Stimulated activated CD4-positive, alpha-beta T cell treated with anti-CD3 and anti-CD28 coated beads, Interleukin-12 subunit alpha, Interleukin-12 subunit beta, amount 100 ng/mL, for 24 hours (primary cell): ENCODE measurements around the gene CFD.
"Not testable (repeated sequence)": the region's sequence is repeated elsewhere in the genome, so short reads cannot be mapped to it uniquely, and the experiment has no call there.

Source experiments
- DNase-seq, 2 experiments: peaks; one replicate each; pipeline ENCODE4 v3.0.0-alpha.2; 2020; ENCODE audit warnings: low read depth in 2 of 2

The CFD gene

DNA sequence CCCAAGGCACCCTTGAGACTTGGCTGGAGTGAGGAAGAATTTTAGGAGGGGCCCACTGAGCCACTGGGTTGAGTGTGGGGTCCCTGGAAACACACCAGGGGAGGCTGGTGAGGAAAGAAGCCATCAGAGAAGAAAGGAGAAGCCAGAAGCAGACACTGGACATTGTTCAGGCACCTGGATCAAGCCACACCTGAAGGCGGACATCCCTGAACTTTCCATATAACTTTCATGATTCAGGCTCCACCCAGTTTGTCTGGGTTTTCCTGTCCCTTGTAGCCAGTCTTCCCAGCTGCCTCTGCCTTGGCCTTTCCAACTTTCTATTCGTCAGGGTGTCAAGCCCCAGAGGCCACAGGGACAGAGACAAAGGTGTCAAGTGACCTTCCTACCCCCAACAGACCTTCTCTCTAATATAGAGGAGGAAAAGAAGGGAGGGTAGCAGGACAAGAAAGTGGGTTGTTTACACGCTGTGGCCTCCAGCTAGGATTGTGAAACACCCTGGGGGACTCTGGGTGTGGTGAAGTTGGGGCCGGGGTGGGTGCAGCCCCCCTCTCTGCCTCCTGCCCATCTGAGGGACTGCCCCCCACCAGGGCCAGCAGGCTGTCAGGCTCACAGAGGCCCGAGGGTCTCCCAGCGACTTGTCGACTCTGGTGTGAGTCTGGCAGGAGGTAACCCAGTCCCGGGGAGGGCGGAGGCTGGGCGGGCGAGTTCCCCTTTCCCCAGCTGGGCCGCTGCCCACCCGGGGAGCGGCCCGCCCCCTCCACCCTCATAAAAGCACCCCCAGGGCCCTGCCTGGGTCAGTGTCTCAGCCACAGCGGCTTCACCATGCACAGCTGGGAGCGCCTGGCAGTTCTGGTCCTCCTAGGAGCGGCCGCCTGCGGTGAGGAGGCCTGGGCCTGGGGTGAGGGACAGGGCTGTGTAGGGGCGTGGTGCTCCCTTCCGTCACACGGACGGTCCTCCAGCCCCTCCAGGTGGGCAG, at the start of gene CFD:
Gene CFD (plus strand): TSS at position 797 of the 976 bp plus-strand sequence. CDS start 26 bp downstream, at position 823.
- DNase-seq: no peak

DNA sequence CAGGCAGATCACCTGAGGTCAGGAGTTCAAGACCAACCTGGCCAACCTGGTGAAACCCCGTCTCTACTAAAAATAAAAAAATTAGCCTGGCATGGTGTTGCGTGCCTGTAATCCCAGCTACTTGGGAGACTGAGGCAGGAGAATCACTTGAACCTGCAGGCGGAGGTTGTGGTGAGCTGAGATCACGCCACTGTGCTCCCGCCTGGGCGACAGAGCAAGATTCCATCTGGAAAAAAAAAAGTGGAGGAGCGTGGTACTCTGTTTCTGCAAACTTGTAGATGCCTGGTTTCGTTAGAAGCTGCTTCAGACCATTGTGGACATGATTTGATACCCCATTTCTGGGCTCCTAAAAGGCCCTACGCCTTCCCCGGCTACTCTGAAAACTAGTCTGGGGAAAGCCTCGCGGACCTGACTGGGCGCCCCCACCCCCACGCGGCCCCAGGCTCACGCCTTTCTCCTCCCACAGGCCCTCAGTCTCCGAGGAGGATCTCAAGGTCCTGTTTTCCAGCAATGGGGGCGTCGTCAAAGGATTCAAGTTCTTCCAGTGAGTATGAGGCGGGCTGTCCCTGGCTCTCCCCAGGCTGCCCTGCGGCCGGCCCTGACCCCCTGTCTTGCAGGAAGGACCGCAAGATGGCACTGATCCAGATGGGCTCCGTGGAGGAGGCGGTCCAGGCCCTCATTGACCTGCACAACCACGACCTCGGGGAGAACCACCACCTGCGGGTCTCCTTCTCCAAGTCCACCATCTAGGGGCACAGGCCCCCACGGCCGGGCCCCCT, 49.2 kb upstream of the CFD start:
- no peak for DNase-seq

DNA sequence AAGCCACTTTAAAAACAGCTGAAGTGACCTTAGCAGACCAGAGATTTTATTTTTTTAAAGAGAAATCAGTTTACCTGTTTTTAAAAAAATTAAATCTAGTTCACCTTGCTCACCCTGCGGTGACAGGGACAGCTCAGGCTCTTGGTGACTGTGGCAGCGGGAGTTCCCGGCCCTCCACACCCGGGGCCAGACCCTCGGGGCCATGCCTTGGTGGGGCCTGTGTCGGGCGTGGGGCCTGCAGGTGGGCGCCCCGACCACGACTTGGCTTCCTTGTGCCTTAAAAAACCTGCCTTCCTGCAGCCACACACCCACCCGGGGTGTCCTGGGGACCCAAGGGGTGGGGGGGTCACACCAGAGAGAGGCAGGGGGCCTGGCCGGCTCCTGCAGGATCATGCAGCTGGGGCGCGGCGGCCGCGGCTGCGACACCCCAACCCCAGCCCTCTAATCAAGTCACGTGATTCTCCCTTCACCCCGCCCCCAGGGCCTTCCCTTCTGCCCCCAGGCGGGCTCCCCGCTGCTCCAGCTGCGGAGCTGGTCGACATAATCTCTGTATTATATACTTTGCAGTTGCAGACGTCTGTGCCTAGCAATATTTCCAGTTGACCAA, 48.5 kb upstream of the CFD start:
- no peak for DNase-seq

DNA sequence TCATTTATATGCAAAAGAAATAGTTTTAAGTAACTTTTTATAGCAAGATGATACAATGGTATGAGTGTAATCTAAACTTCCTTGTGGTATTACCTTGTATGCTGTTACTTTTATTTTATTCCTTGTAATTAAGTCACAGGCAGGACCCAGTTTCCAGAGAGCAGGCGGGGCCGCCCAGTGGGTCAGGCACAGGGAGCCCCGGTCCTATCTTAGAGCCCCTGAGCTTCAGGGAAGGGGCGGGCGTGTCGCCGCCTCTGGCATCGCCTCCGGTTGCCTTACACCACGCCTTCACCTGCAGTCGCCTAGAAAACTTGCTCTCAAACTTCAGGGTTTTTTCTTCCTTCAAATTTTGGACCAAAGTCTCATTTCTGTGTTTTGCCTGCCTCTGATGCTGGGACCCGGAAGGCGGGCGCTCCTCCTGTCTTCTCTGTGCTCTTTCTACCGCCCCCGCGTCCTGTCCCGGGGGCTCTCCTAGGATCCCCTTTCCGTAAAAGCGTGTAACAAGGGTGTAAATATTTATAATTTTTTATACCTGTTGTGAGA, 47.9 kb upstream of the CFD start:
- no peak for DNase-seq

DNA sequence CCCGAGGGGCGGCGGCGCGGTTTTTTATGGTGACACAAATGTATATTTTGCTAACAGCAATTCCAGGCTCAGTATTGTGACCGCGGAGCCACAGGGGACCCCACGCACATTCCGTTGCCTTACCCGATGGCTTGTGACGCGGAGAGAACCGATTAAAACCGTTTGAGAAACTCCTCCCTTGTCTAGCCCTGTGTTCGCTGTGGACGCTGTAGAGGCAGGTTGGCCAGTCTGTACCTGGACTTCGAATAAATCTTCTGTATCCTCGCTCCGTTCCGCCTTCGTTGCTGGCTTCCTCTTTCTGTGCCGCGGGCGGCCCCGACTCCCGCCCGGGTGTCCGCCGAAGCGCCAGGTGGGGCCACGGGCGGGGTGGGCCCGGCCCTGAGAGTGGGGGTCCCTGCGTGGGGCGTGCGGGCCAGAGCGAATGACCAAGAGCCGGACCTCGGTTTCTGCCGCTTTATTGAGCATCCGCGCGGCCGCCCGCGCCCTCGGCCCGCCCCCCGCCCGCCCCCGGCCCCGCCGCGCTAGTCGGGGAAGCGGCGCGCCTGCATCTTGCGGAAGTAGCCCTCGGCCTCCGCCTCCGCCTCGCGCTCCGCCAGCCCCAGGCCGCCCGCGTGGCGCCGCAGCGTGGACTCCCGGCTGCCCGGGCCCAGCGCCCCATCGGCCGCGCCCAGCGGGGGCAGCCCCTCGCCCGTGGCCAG, 47.3 kb upstream of the CFD start:
- DNase-seq: no peak

DNA sequence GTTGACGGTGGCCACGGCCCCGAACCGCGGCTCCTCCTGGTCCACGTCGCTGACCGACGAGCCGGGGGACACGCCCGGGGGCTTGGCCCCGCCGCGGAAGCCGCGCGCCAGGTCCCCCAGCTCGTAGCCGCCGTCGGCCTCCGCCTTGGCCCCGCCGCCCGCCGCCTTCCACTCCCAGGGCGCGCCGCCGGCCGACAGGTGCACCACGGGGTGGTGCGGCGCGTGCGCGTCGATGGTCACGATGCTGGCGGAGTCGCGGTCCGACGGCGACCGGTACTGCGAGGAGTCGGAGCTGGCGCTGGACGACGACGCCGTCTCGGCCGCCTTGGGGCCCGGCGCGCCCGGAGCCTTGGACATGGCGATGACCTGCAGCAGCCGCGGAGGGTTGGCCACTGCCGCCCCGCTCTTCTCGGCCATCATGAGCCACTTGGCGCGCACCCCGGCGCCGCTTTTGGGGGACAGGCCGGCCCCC, 46.7 kb upstream of the CFD start:
- DNase-seq: no peak

DNA sequence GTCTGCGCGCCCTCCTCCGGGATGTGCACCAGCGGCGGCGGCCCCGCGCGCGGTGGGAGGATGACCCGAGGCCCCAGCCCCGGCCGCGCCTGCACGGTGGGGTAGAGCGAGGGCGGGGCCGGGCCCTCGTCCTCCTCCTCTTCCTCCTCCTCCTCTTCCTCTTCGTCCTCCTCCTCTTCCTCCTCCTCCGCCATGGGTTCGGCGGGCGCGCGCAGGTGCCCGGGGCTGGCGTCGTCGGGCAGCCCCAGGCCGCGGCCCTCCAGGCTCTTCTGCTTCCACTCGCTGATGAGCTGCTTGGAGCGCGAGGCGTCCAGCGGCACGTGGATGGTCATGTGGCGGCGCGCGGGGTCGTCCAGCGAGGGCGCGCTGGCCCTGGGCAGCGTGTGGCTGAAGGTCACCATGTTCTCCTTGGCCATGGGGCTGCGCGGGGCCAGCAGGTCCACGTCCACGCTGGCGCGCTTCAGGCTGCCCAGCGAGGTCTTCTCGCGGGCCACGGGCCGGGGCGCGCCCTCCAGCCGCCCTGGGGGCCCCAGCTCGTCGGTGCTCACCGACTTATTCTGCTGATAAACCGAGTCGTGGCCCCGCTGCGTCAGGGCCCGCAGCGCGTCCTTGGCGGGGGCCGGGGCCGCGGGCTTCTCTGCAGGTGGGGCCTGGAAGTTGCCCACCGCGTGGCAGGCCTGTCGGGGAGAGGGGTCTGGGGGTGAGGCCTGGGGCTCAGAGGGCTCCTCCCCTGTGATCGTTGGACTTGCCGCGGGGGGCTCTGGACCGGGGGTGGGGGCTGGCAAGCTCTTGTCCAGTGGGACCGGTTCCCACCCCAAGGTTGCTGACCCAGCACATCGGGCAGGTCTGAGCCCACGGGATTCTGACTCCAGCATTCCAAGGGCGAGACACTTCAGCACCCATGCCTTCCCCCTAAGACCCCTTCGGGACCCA, 46.0 kb upstream of the CFD start:
- DNase-seq: no peak

DNA sequence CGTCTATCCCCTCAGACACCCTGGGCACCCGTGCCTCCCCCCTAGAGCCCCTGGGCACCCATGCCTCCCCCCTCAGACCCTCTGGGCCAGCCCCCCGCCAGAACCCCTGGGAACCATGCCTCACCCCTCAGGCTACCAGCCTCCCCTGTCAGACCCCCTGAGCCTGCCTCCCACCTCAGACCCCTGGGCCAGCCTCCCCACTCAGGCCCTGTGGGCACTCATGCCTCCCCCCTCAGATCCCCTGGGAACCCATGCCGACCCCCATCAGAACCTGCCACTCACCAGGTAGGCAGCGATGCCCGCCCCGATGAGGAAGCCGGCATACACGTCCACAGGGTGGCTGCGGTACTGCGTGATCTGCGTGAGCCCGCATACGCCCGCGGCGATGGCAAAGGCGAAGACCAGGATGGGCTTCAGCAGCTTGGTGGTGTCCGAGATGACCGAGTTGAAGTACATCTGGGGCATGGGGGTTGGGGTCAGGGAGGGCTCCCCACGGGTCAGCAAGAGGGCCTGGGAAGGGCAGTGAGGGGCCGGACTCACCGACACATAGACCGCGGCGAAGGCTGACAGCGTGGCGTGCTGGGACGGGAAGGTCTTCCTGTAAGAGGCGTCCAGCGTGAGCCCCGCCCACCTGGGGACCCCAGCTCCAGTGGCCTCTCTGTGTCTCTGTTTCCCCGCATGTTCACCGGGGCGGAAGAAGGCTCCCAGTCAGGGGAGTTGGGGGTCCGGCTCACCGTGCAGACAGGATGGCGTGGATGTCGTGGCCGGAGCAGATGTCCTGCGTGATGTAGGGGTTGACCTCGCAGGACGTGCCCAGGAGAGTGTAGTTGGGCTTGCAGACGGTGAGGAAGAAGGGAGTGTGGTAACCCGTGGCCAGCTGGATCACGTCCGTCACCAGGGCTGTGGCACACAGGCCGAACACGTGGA, 45.0 kb upstream of the CFD start:
- DNase-seq: no peak

DNA sequence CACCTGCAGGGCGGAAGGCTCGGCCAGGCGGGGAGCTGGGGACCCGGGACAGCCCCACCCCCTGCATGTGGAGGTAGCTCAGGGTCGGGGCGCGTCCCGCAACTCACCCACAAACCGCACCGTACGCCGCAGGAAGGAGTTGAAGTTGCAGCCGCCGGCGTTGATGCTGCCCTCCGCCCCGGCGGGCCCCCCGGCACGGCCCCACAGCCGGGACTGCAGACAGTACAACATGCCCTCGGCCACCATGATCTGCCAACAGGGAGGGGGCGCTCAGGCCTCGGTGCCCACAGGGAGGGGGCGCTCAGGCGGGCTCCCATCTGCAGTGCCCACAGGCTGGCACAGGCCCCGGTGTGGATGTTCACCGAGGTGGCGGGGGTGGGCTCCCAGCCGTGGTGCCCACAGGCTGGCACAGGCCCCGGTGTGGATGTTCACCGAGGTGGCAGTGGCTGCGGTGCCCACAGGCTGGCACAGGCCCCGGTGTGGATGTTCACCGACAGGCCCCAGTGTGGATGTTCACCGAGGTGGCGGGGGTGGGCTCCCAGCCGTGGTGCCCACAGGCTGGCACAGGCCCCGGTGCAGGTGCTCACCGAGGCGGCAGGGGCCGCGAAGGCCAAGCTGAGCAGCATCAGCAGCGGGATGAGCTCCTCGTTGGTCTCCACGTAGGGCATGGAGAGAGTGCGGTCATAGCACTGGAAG, 44.2 kb upstream of the CFD start:
- DNase-seq: no peak

DNA sequence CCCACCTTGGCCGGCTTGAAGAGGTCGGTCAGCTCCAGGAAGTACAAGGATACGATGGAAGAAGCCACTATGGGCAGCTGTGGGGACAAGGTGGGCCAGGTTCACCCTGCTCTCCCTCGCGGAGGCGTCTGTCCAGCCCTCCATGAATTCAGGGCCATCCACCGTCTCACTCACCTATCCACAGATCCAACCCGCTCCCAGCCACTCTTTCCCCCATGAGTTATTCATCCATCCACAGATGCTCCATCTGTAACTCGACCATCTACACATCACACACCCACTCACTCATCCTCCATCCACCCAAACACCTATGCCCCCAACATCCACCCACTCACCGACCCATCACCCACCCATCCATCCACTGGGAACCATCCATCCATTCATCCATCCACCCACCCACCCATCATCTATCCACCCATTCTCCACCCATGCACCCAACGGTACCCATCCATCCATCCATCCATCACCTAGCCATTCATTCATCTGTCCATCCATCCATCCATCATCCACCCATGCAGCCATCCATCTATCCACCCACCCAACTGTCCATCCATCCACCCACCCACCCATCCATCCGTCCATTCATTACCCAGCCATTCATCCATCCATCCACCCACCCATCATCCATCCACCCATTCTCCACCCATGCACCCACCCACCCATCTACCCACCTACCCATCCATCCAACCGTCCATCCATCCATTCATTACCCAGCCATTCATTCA, 43.5 kb upstream of the CFD start:
- DNase-seq: no peak

DNA sequence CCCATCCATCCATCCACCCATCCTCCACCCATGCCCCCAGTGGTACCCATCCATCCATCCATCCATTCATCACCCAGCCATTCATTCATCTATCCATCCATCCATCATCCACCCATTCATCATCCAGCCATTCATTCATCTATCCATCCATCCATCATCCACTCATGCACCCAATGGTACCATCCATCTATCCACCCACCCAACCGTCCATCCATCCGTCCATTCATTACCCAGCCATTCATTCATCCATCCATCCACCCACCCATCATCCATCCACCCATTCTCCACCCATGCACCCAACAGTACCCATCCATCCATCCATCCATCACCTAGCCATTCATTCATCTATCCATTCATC, 43.0 kb upstream of the CFD start:
- DNase-seq: no peak

DNA sequence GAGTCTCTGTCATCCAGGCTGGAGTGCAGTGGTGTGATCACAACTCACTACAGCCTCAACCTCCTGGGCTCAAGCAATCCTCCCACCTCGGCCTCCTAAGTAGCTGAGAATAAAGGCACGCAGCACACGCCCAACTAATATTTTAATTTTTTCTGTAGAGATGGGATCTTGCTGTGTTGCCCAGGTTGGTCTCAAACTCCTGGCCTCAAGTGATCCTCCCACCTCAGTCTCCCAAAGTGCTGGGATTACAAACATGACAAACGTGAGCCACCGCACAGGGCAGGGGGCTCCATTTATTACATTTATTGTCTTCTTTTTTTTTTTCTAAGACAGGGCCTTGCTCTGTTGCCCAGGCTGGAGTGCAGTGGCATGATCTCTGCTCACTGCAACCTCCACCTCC, 39.3 kb upstream of the CFD start:
- not testable (repeated sequence) for DNase-seq

DNA sequence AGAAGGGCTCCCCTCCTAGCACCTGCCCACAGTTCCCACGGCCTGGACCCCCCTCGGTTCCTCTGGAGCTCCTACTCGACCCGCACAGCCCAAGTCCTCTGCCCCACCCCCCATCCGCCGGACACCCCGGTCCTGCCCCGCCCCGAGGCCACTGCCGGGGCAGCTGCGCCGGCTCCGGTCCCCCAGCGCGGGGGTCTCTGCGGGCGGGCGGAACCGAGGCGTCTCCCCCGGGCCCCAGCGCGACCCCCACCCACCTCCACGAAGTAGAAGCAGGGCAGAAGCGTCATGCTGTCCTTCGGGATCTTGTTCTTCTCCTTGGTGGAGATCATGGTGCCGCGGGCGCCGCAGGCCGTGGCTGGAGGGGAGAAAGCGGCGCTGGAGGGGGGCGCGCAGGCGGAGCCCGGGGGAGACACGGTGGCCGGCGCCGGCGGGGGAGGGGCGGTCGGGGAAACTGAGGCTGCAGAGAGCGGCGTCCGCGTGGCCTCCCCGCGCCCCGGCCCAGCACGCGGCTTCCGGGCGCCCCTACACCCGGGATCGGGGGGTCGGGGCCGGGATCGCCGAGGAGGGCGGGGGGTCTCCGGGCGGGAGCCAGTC, 38.1 kb upstream of the CFD start:
- no peak for DNase-seq

DNA sequence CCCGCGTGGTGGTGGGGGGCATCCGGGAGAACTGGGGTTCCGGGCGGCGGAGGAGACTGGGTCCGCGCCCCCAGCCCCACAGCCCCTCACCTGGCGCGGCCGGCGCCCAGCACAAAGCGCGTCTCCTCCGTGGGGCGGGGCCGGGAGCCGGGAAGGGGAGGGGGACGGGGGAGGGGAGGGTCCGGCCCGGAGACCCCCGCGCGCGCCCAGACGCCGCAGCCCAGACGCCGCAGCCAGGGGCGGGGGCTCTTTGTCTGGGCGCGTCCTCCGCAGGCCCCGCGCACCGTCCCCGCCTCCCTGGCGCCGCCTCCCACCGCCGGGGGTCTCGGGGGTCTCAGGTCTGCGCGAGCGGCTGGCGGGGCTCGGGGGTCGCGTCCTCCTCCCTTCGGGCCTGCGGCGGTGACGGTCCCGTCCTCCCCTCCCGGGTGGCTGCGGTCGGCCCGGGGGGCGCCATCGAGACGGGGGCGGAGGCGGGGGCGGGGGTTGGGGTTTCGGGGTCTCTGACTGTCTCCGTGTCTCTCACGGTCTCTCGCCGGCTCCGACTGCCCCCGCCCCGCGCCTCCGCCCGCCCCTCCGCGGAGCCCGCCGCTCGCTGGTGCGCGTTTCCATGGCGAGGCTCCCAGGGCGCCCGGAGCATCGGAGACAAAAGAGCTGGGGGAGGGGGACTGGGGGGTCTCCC, 37.5 kb upstream of the CFD start, which contains the start of gene PLPPR3:
Gene PLPPR3 (minus strand): TSS at position 131 of the 679 bp plus-strand sequence. CDS start 396 bp downstream, outside the sequence.
- DNase-seq: no peak

DNA sequence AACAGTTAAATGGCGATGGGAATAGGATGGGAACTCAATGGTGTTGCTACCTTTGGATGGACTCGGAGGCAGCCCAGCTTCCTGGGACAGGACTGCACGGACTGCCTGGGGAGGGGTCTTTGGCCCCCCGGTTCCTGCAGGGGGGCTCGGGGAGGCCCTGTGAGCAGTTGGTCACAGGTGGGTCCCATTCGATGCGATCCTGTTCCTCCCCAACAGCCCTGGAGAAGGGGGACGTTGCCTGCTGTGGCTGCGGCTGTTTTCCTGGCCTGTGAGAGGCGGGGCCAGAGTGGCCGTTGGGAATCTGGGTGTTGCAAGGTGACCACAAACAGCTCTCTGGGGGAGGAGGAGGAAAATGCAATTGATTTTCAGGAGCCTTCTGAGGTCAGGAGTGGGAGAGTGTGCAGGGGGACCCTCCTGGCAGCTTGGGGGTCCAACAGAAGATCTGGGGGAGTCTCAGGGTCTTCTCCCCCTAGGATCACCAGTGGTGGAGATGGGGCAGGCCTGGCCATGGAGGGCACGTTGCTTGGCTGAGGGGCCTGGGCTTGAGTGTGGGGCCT, 35.8 kb upstream of the CFD start:
- no peak for DNase-seq

DNA sequence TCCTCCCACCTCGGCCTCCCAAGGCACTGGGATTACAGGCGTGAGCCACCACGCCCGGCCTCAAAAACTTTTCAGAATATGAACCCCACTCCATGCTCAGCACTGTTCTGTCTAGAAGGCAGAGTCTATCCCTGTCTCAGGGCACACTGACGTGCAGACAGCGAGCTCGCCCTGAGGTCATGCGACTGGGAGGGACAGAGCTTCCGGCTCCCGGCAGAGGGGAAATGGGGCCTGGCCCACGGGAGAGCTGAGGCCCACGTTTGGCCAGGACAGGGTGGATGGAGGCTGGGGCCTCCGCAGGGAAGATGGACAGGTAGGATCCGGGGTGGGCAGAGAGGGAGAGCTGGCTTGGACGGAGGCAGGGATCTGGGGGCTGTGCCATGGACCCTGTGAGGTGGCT, 34.6 kb upstream of the CFD start:
- DNase-seq: no peak
